ENCODE measurements around the gene NOD2. TPM values are rescaled to one million over a fixed set of nuclear protein-coding genes. Genes with fewer than 3 reads are reported as not detected.

NOD2 gene
- total RNA-seq, 1 experiment from 2014 or later: not detected

DNA sequence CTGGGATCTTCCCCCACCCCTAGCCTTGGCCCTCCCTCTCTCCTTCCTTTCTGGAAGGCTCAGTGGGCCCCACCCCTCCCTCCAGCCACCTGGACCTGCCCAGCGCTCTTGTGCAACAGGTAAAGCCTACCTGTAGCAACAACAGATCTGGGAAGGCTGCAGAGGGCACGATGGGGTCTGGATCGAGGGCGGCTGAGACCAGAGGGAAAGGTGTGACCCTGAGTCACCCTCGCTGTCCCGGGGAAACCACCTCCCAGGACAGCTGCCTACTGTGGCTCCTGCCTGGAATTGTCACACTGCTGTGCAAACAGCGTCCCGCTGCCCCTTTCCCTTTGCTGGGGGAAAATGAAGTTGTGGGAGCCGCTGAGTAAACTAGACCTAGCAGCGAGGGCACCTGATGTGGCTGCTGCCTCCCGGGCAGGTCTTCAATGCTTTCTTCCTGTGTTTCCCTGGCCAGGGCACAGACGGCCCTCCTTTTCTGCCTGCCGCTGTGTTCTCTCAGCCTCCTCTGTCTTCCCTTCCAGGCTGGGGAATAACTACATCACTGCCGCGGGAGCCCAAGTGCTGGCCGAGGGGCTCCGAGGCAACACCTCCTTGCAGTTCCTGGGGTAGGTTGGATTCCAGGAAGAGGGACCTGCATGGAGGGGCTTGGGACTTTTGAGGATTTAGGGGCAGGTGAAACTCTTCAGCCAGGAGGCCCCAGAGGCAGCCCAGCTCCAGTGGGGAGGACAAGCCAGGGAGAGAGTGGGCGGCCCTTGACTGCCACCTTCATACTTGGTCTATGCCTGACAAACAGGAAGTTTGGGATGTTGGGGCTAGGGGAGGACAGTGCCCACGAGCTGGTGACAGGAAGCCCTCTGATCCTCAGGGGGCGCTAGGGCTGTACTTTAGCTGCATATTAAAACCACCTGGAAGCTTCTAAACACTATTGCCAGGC lies 26.3 kb downstream of the NOD2 start:
- in situ Hi-C loops (cut with HindIII; ENCODE audit: low pct_unique_long_range_greater_than_20kb, low sequenced_read_pairs) (no loop called here), intact Hi-C loops (cut with micrococcal nuclease; ENCODE audit: unreplicated experiment) (no loop called here)
- no TSS peak for BruUV-seq (replicated peaks)
- DNase-seq (ENCODE audit: low read depth, low spot score) (no peak), ATAC-seq (no peak)
- H3K4me1 ChIP-seq (ENCODE audit: control insufficient read depth, insufficient read depth, low read length): no peaks in the 10 kb centered on the region
- H3K9me3 ChIP-seq (ENCODE audit: control insufficient read depth, insufficient read depth, low read depth, low read length): no peaks in the 10 kb centered on the region
- no peak overlapping the region for H3K4me3 ChIP-seq (ENCODE audit: low read depth in 2 of 2, low read length in 2 of 2)
- H3K36me3 ChIP-seq (ENCODE audit: control insufficient read depth, insufficient read depth, low read length): no peaks in the 10 kb centered on the region
- TF ChIP-seq, protein P1, sequence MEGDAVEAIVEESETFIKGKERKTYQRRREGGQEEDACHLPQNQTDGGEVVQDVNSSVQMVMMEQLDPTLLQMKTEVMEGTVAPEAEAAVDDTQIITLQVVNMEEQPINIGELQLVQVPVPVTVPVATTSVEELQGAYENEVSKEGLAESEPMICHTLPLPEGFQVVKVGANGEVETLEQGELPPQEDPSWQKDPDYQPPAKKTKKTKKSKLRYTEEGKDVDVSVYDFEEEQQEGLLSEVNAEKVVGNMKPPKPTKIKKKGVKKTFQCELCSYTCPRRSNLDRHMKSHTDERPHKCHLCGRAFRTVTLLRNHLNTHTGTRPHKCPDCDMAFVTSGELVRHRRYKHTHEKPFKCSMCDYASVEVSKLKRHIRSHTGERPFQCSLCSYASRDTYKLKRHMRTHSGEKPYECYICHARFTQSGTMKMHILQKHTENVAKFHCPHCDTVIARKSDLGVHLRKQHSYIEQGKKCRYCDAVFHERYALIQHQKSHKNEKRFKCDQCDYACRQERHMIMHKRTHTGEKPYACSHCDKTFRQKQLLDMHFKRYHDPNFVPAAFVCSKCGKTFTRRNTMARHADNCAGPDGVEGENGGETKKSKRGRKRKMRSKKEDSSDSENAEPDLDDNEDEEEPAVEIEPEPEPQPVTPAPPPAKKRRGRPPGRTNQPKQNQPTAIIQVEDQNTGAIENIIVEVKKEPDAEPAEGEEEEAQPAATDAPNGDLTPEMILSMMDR (IDR thresholded peaks at IDR 0.05): no peak
- TF ChIP-seq, protein P2, sequence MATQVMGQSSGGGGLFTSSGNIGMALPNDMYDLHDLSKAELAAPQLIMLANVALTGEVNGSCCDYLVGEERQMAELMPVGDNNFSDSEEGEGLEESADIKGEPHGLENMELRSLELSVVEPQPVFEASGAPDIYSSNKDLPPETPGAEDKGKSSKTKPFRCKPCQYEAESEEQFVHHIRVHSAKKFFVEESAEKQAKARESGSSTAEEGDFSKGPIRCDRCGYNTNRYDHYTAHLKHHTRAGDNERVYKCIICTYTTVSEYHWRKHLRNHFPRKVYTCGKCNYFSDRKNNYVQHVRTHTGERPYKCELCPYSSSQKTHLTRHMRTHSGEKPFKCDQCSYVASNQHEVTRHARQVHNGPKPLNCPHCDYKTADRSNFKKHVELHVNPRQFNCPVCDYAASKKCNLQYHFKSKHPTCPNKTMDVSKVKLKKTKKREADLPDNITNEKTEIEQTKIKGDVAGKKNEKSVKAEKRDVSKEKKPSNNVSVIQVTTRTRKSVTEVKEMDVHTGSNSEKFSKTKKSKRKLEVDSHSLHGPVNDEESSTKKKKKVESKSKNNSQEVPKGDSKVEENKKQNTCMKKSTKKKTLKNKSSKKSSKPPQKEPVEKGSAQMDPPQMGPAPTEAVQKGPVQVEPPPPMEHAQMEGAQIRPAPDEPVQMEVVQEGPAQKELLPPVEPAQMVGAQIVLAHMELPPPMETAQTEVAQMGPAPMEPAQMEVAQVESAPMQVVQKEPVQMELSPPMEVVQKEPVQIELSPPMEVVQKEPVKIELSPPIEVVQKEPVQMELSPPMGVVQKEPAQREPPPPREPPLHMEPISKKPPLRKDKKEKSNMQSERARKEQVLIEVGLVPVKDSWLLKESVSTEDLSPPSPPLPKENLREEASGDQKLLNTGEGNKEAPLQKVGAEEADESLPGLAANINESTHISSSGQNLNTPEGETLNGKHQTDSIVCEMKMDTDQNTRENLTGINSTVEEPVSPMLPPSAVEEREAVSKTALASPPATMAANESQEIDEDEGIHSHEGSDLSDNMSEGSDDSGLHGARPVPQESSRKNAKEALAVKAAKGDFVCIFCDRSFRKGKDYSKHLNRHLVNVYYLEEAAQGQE (IDR thresholded peaks at IDR 0.05; ENCODE audit: insufficient read depth in 1 of 2, low read depth in 2 of 2, low read length in 1 of 2): no peak
- no peak for TF ChIP-seq POLR2AphosphoS5 (IDR thresholded peaks at IDR 0.05; ENCODE audit: low read depth, low read length)
- no peak for TF ChIP-seq SIN3A (IDR thresholded peaks at IDR 0.05; ENCODE audit: borderline replicate concordance, insufficient read depth, low read depth, low read length)
- no peak for TF ChIP-seq TCF7L2 (IDR thresholded peaks at IDR 0.05; ENCODE audit: low read depth, low read length)
- H3K27me3 ChIP-seq (ENCODE audit: control insufficient read depth, insufficient read depth, low read length): no peaks in the 10 kb centered on the region
- no peak overlapping the region for H3K27ac ChIP-seq (ENCODE audit: low read length)
- POLR2A ChIA-PET: no interaction called here
- CTCF ChIA-PET: no interaction called here

GRCh38 chr16:50721549-50722404 lies 28.4 kb downstream of the NOD2 start:
- in situ Hi-C loops (cut with HindIII; ENCODE audit: low pct_unique_long_range_greater_than_20kb, low sequenced_read_pairs) (no loop called here), intact Hi-C loops (cut with micrococcal nuclease; ENCODE audit: unreplicated experiment) (no loop called here)
- H3K4me1 ChIP-seq (ENCODE audit: control insufficient read depth, insufficient read depth, low read length): no peaks in the 10 kb centered on the region
- ChIA-PET POLR2A (no interaction called here), CTCF (no interaction called here)
- DNase-seq (ENCODE audit: low read depth, low spot score) (no peak), ATAC-seq (no peak)
- no peaks in the 10 kb centered on the region for H3K9me3 ChIP-seq (ENCODE audit: control insufficient read depth, insufficient read depth, low read depth, low read length)
- no peak overlapping the region for H3K4me3 ChIP-seq (ENCODE audit: low read depth in 2 of 2, low read length in 2 of 2)
- BruUV-seq (replicated peaks): no TSS peak
- no peak overlapping the region for H3K27ac ChIP-seq (ENCODE audit: low read length)
- TF ChIP-seq TCF7L2 (IDR thresholded peaks at IDR 0.05; ENCODE audit: low read depth, low read length) (no peak), POLR2AphosphoS5 (IDR thresholded peaks at IDR 0.05; ENCODE audit: low read depth, low read length) (no peak), SIN3A (IDR thresholded peaks at IDR 0.05; ENCODE audit: borderline replicate concordance, insufficient read depth, low read depth, low read length) (no peak)
- TF ChIP-seq, protein P1 (IDR thresholded peaks at IDR 0.05): no peak
- TF ChIP-seq, protein P2 (IDR thresholded peaks at IDR 0.05; ENCODE audit: insufficient read depth in 1 of 2, low read depth in 2 of 2, low read length in 1 of 2): no peak
- no peaks in the 10 kb centered on the region for H3K27me3 ChIP-seq (ENCODE audit: control insufficient read depth, insufficient read depth, low read length)
- H3K36me3 ChIP-seq (ENCODE audit: control insufficient read depth, insufficient read depth, low read length): no peaks in the 10 kb centered on the region

Measured in Panc1 (cell line).